Measurements from ENCODE around the gene CCDC112.

DNA sequence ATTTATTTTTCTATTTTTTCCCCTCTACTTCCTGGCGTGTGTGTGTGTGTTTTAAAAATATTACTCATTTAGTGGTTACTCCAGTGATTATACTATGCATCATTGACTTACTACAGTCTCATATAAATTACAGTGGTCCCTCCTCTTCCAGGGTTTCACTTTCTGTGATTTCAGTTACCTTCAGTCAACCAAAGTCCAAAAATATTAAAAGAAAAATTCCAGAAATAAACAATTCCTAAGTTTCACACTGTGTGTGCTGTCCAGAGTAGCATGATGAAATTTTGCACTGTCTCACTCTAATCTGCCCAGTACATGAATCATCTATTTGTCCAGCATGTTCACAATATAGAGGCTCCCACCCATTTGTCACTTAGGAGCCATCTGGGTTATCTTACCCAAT is 47.4 kb upstream of the CCDC112 start:
- no peak for TF ChIP-seq EZH2 (optimal IDR thresholded peaks at IDR 0.05; ENCODE audit: low read depth, low read length)
- TF ChIP-seq, protein P1, sequence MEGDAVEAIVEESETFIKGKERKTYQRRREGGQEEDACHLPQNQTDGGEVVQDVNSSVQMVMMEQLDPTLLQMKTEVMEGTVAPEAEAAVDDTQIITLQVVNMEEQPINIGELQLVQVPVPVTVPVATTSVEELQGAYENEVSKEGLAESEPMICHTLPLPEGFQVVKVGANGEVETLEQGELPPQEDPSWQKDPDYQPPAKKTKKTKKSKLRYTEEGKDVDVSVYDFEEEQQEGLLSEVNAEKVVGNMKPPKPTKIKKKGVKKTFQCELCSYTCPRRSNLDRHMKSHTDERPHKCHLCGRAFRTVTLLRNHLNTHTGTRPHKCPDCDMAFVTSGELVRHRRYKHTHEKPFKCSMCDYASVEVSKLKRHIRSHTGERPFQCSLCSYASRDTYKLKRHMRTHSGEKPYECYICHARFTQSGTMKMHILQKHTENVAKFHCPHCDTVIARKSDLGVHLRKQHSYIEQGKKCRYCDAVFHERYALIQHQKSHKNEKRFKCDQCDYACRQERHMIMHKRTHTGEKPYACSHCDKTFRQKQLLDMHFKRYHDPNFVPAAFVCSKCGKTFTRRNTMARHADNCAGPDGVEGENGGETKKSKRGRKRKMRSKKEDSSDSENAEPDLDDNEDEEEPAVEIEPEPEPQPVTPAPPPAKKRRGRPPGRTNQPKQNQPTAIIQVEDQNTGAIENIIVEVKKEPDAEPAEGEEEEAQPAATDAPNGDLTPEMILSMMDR (IDR thresholded peaks at IDR 0.05; ENCODE audit: low read length) = no peak
- no peak for TF ChIP-seq EZH2phosphoT487 (IDR thresholded peaks at IDR 0.05; ENCODE audit: low read length)

Data from MM.1S (cell line).